Islet precursor cell (in vitro differentiated cells): ENCODE data around the gene FXN.
"Not testable (repeated sequence)": the region's sequence is repeated elsewhere in the genome, so short reads cannot be mapped to it uniquely, and the experiment has no call there.

Experiments used
- DNase-seq: peaks from one replicate; pipeline ENCODE4 v3.0.0-alpha.2; 2018

The FXN gene

DNA sequence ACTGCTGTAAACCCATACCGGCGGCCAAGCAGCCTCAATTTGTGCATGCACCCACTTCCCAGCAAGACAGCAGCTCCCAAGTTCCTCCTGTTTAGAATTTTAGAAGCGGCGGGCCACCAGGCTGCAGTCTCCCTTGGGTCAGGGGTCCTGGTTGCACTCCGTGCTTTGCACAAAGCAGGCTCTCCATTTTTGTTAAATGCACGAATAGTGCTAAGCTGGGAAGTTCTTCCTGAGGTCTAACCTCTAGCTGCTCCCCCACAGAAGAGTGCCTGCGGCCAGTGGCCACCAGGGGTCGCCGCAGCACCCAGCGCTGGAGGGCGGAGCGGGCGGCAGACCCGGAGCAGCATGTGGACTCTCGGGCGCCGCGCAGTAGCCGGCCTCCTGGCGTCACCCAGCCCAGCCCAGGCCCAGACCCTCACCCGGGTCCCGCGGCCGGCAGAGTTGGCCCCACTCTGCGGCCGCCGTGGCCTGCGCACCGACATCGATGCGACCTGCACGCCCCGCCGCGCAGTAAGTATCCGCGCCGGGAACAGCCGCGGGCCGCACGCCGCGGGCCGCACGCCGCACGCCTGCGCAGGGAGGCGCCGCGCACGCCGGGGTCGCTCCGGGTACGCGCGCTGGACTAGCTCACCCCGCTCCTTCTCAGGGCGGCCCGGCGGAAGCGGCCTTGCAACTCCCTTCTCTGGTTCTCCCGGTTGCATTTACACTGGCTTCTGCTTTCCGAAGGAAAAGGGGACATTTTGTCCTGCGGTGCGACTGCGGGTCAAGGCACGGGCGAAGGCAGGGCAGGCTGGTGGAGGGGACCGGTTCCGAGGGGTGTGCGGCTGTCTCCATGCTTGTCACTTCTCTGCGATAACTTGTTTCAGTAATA is at the start of gene FXN:
TSS of gene FXN (plus strand) at position 315 of the 871 bp plus-strand sequence. CDS start at position 346, 31 bp downstream.
- DNase-seq = peak; percentile 91

GRCh38 chr9:68986949-68987348 is 48.6 kb upstream of the FXN start:
- DNase-seq = not testable (repeated sequence)

DNA sequence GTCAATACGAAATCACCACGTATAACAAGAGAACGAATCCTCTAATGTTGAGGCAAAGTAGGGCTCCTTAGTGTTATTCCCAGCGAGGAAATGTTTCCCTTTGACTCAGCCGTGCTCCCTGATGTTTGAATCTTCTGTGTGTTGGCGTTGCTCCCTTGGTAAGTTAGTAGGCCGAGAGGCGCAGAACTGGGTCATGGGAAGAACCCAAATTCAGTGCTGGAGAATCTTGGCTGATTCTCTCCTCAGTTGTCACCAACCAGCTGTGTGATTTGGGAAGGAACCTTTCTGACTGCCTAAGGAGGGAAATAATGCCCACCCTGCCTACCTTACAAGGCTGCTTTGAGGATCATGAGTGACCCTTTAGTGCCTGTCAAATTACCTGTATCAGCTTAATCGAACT is 44.1 kb upstream of the FXN start:
- no peak for DNase-seq

DNA sequence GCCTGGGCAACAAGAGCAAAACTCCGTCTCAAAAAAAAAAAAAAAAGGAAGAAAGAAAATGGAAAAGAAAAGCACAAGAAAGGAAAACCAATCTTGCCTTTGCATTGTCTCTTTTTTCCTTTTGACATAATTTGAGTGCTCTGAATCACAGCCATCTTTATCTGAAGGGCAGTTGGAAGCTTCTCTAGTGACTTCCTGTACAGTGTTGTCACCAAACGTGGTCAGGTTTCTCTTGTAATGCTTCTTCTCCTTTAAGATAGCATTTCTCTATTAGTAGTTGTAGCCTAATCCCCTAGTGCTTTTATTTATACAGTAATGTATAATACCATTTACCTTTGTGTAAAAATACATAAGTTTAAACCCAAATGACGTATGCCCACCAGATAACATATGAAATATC is 39.8 kb upstream of the FXN start:
- DNase-seq = no peak

DNA sequence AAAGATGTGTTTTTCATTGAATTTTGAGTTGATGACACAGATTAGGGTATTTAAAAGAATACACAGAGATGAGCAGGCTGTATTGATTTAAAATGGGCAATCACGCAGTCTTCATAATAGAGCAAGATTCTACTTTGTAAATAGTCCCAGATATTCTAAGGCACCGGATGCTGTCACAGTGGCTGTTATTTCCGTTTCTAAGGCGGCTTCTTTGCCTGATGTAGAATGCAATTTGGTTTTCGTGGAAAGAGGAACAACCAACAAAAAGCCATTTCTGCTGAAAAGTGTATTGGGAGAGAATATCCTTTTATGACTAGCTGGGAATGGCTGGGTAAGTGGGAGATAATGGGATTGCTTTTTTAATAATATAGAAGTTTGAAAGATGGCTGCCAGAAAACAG is 39.1 kb upstream of the FXN start:
- no peak for DNase-seq

- DNase-seq = peak; percentile 6
These were observed 37.9 kb upstream of the FXN start for GRCh38 chr9:68997666-68998065.

DNA sequence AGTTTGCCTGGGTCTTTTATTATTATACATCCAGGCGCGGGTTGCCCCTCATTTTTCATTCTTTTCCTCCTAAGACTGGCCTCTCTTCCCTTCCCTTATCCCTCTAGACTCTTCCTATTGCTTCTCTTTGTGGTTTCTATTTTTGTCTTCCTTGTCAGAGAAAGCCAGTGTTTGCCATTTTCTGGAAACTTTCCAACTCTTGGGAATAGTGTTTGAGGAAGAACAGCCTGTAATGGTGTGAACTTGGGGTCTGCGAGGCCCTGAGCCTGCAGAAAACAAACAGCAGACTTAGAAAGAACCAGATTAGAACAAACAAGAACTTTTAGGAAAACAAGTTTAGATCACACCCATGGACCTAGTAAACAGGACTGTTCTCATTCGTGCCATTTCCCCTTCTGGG is 37.2 kb upstream of the FXN start:
- DNase-seq = peak; percentile 7

GRCh38 chr9:68998812-68999211 is 36.7 kb upstream of the FXN start:
- DNase-seq = peak; percentile 31

GRCh38 chr9:68999393-69000105 is 36.0 kb upstream of the FXN start:
- DNase-seq = peak; percentile 83

DNA sequence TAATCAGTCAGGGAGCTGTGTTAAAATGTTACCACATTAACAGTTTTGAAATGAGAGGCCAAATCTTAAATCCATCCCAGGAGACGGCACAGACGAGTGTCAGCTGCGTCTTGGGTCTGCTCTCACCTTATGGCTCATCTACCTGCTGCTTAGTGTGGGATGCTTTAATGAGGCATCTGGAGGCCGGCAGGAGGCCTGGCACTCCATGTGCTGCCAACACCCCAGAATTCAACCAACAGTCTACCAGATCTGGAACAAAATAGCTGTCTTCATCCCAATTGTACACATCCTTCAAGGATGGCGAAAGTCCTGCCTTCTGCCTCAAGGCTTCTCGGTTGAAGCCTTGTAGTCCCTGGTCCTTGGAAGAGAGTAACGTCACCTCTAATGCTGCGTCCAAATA is 33.6 kb upstream of the FXN start:
- DNase-seq = peak; percentile 32

DNA sequence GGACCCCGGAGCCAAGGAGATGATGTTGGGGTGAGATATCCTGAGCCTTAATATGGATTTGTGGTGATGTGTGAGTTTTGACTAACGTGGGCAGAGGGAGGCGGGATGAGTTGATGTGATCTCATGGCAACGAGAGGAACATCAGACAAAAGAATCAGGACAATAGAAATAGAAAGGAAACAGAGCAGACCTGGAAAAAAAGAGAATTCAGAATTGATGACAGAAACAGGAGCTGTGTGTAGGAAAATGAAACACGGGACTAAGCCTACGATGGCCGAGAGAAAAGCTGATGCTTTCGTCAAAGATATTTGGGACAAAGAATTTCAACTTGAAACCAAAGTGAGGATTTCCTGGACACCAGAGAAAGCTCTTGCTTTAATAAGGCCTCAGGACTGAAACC is 32.5 kb upstream of the FXN start:
- DNase-seq = no peak

DNA sequence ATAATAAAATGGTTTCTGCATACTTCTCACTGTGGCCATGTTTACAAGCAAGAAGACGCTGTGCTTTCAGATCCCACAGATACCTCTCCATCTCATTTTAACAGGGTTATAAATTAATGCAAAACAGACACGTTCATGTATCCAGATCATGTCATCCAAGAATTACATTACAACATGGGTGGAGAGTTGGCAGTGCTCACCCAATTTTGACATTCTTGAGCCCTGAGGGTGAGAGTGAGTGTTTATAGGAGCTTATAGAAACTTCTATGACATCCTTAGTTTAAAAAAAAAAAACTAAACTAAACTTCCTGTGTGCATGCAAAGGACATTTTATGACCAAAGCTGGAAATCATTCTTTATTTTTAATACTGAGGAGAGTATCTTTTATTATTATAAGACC is 30.7 kb upstream of the FXN start:
- no peak for DNase-seq

DNA sequence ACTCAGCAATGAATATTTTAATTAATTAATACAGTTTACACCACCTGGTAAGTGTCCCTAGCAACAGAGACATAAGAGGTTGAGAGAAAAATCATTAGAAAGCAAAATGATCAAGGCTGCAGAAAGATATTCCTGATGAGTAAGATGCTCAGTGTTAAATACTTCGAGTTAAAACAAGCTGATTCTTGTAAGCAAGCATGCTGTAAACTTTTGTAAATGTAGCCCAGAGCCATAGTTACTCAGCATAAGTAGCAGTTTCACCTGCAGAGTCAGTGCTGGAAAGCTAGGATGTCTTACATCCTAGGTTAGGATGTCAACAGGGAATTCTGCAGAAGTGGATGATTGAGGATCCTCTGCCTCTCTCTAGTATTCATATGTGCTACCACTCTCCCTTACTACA is 25.8 kb upstream of the FXN start:
- DNase-seq = peak; percentile 19

GRCh38 chr9:69012696-69013381 is 22.7 kb upstream of the FXN start:
- DNase-seq = no peak

DNA sequence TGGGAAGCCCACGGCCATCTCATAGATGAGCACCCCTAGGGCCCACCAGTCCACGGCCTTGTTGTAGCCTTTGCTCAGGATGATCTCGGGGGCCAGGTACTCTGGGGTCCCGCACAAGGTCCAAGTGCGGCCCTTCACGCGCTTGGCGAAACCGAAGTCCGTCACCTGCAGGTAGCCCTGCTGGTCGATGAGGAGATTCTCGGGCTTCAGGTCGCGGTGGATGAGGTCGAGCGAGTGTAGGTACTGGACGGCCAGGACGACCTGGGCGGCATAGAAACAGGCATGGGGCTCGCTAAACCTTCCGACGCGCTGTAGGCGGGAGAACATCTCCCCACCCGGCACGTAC is 22.2 kb upstream of the FXN start:
- no peak for DNase-seq

DNA sequence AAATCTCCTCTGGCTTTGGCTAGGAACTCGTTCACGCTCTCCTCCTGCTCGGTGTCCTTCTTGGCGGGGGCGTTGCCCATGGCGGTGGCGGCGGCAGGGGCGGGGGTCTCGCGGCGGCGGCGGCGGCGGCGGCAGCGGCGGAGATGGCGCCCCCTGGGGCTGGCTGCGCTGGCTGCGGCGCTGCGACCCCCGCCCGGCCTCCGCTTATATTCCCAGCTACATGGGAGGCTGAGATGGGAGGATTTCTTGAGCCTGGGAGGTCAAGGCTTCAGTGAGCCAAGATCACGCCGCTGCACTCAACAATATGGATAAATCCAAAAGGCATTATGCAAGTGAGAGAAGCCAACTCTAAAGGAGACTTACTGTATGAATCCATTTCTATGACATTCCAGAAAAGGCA is 21.5 kb upstream of the FXN start, which contains the start of gene PRKACG:
TSS of gene PRKACG (minus strand) at position 101 of the 400 bp plus-strand sequence. CDS start at position 80, 21 bp downstream.
- no peak for DNase-seq

- no peak for DNase-seq
These were observed 19.1 kb upstream of the FXN start for GRCh38 chr9:69016191-69017096.

DNA sequence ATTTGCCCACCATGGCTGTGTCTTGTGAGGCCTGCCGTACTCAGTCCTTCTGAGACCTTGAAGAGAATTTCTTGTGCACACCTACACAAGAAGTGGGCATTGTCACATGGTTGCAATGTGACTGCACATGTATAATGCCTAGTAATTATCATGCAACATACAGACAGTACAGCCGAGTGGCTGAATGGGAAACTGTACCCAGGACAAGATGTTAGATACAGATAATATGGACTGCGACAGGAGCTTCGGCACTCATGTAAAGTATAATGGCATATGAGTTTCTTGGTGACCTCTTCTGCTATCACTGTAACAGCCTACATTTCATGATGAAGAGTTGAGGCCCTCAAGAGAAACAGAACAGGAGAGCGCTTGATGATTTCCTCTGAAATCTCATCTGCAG is 16.8 kb upstream of the FXN start:
- no peak for DNase-seq

GRCh38 chr9:69019808-69020207 is 15.7 kb upstream of the FXN start:
- no peak for DNase-seq

DNA sequence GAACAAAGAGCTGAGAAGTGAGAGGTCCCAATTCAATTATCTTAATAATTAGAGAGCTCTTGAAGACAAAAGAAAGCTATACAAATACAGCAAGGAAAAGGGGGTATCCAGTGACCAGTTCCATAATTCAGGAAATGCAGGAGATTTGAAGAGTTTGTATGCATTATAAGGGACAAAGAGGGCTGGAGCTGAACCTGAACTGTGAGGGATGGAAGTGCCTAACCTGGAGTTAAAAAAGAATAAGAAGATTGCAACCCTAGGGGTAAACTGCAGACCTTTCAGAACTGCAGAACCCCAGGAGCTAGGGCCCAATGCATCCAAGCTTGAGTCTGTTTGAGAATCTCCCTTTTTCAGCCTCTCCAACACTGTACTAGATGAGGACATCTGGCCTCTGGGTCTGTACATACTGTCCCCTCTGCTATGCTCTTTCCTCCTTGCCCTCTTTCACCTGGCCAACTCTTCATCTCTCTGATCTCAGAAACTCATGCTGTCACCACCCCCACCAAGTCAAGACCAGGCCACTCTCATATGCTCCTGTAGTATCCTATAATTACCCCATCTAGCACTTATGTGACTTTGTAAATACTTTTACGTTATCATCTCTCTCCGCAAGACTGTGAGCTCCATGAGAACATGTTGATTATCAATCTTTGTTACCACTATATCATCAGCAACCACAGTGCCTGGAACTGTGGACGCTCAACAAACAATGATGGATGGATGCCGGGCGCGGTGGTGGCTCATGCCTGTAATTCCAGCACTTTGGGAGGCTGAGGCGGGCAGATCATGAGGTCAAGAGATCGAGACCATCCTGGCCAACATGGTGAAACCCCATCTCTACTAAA is 15.0 kb upstream of the FXN start:
- DNase-seq = no peak

GRCh38 chr9:69023650-69024049 is 11.9 kb upstream of the FXN start:
- DNase-seq = no peak
